22Rv1 (cell line): ENCODE data around the gene SLC6A3.

Experiments used
- H3K27ac ChIP-seq: fragments of 450-650 bp; 2 replicates; pipeline ENCODE4 v1.5.1; 2017
- ZFX ChIP-seq: fragments of 450-650 bp; IDR thresholded peaks from 2 replicates; pipeline ENCODE4 v1.6.1; 2017; ENCODE audit warnings: antibody characterized with exemption, borderline replicate concordance
- TF ChIP-seq, protein P1 (sequence below): fragments of 450-650 bp; IDR thresholded peaks from 2 replicates; pipeline ENCODE4 v1.5.1; 2017; ENCODE audit warnings: mild to moderate bottlenecking

The SLC6A3 gene

DNA sequence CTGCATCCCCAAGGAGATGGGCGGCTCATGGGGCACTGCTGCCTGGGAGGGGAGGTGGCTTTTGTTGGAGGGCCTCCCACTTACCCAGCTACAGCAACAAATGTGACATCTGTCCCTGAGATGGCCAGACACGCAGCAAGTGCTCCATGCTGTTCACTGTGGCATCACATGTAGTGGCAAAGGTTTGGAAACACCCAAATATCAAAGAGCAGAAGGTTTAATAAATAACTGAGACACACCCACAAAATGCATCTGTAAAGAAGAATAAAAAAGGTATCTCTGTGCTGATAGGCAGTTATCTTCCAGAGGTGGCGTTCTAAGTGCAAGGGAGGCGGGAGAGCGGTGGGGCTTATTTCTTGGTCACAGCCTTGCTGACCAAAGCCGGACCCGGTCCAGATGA, 77.0 kb downstream of the SLC6A3 start:
- TF ChIP-seq ZFX, result no peak
- TF ChIP-seq, protein P1, sequence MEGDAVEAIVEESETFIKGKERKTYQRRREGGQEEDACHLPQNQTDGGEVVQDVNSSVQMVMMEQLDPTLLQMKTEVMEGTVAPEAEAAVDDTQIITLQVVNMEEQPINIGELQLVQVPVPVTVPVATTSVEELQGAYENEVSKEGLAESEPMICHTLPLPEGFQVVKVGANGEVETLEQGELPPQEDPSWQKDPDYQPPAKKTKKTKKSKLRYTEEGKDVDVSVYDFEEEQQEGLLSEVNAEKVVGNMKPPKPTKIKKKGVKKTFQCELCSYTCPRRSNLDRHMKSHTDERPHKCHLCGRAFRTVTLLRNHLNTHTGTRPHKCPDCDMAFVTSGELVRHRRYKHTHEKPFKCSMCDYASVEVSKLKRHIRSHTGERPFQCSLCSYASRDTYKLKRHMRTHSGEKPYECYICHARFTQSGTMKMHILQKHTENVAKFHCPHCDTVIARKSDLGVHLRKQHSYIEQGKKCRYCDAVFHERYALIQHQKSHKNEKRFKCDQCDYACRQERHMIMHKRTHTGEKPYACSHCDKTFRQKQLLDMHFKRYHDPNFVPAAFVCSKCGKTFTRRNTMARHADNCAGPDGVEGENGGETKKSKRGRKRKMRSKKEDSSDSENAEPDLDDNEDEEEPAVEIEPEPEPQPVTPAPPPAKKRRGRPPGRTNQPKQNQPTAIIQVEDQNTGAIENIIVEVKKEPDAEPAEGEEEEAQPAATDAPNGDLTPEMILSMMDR, result no peak
- H3K27ac ChIP-seq, result no peak overlapping the region

DNA sequence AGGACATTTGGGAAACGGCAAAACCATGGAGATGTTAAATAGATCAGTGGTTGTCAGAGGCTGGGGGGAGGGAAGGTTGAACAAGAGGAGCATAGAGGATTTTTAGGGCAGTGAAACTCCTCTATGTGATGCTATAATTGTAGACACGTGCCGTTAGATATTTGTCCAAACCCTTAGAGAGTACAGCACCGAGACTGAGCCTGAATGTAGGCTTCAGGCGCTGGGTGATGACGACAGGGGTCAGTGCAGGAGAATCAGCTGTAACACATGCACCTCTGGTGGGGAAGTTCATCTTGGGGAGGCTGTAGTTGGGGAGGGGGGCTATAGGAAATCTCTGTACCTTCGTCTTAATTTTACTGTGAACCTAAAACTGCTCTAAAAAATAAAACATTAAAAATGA, 78.1 kb downstream of the SLC6A3 start:
- TF ChIP-seq, protein P1, result no peak
- TF ChIP-seq ZFX, result no peak
- no peak overlapping the region for H3K27ac ChIP-seq

DNA sequence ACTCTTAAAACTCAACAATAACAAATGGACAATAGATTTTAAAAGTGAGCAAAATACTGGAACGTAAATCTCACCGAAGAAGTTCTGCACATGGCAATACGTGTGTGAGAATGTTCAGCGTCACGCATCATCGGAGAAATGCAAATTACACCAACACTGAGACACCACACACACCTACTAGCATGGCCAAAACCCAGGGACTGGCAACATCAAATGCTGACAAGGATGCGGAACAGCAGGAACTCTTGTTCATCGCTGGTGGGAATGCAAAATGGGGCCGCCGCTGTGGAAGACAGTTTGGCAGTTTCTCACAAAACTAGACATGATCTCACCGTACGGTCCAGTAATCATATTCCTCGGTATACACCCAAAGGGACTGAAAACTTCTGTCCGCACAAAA, 78.7 kb downstream of the SLC6A3 start:
- no peak overlapping the region for H3K27ac ChIP-seq
- TF ChIP-seq ZFX, result no peak
- TF ChIP-seq, protein P1, result no peak

DNA sequence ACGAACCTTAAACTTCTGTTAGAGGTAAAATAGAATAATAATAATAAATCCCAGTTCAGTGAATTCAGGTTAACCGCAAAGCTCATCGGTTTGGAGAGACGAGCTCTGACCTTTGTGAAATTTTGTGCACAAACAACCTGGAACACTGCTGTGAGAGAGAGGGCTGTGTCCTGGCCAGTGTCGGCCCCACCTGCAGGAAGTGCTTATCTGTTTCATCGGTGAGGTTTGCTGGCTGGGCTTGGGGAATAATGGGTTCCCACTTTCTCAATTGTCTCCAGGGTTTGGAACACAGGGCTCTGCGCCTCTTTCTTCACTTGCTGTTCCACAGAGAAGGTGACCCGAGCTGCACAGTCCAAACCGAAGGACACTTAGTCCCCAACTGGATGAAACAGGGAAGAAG, 81.0 kb downstream of the SLC6A3 start:
- no peak for TF ChIP-seq ZFX
- TF ChIP-seq, protein P1, result no peak

DNA sequence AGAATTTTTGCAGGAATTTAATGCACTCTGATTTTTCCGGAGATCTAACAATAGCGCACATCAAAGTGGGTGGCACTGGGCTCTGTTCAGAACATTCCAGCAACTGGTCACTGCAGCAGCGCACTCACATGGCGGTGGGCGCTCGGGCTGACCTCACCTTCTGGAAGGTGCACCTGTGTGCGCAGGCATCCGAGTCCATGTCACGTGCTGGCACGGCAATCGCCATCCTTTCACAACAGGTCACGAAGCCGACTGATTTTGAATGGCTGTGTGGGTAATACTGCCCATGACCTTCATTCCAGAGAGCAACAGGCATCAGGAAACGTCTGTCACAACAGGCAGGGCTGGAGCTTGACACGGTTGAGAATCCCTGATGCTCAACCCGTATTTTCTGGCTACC, 81.7 kb downstream of the SLC6A3 start:
- TF ChIP-seq, protein P1, result no peak

More for the DNA sequence above, 81.0 kb downstream of the SLC6A3 start:
- H3K27ac ChIP-seq, result no peak overlapping the region

DNA sequence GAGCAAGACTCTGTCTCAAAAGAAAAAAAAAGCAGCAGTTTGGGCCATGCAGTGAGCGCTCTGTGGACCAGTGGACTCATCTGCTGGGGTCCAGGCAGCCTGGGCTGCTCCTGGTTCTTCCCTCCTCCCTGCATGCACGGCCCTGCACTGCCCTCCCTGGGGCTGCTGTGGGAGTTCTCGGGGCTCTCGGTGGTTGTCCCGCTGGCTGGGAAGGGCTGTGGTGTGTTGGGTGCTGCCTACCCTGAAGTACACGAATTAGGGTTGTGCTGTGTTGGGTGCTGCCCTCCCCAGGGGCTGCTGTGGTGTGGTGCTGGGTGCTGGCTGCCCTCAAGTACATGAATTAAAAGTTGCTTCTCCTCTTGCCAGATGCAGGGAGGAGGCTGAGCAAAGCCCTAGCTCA, 82.1 kb downstream of the SLC6A3 start:
- H3K27ac ChIP-seq, result no peak overlapping the region
- TF ChIP-seq, protein P1, result 0 out of 2 replicates have a peak, but pooled peaks have one; percentile 4
- no peak for TF ChIP-seq ZFX

More for the DNA sequence above, 81.7 kb downstream of the SLC6A3 start:
- no peak overlapping the region for H3K27ac ChIP-seq

DNA sequence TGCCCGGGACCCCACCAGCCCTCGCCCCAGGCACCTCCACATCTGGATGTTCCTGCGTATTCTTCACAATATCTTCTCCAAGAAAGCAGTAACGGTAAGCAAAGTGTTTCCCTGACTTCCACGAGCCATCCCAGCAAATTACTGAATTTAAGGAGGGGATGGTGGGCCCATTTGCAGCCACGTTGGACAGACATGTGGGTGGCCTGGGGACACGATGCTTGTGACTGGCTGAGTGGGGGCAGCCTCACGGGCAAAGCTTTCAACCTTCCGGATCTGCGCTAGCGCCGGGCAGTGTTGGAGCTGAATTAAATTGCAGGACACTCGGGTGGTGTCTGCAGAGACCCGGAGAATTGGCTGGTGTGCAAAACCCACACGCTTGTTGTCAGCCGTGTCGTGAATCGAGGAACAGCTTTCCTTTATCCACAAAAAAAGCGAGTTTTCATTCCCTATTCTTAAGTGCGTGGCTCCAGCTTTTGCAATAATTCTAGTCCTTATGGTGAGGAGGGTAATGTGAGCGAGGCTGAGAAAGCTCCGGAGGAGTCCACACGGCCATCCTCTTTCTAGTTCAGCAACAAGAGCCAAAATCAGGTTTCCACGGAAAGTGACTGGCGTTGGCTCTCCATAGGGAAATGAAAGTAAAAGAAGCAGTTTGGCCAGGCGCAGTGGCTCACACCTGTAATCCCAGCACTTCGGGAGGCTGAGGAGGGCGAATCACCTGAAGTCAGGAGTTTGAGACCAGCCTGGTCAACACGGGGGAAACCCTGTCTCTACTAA, 82.8 kb downstream of the SLC6A3 start:
- no peak overlapping the region for H3K27ac ChIP-seq
- no peak for TF ChIP-seq ZFX
- TF ChIP-seq, protein P1, result no peak
